Naive thymus-derived CD4-positive, alpha-beta T cell (primary cell): ENCODE results near the gene CCDC192. TPM values are rescaled to one million over a fixed set of nuclear protein-coding genes. Genes with fewer than 3 reads are reported as not detected.

Experiments used
- ATAC-seq: fragments of 150-1000 bp; cut with Tn5 transposase; 2 replicates; pipeline ENCODE4 v1.10.0; 2021; ENCODE audit warnings: mild to moderate bottlenecking, moderate library complexity
- CTCF ChIA-PET: fragments of 350-600 bp; sonication (Branson Sonifier 250); formaldehyde crosslinking; loops from one replicate; lab custom pipeline; 2021; ENCODE audit warnings: antibody characterized with exemption; lab: Charles Lee
- POLR2A ChIA-PET: fragments of 350-600 bp; sonication (Branson Sonifier 250); formaldehyde crosslinking; loops from one replicate; lab custom pipeline; 2021; ENCODE audit warnings: antibody characterized with exemption, inconsistent platforms; lab: Charles Lee
- DNase-seq, 9 donors: peaks; one replicate each; pipeline versions ENCODE4 v3.0.0 to v3.0.0-alpha.2; 2020 to 2022; ENCODE audit warnings: mixed read lengths in 1 of 9
- H3K27ac ChIP-seq: one replicate; pipeline ENCODE4 v1.7.0; 2013; ENCODE audit warnings: mild to moderate bottlenecking, low read depth, low read length, moderate library complexity
- H3K27me3 ChIP-seq, 2 donors: one replicate each; pipeline ENCODE4 v1.7.0; 2013; ENCODE audit warnings: low read length in 2 of 2, mild to moderate bottlenecking in 2 of 2, moderate library complexity in 2 of 2; ENCODE audit not compliant: control insufficient read depth in 2 of 2, insufficient read depth in 2 of 2
- H3K36me3 ChIP-seq, 3 experiments: 1 replicate in 2 of 3; 2 replicates in 1 of 3; pipeline ENCODE4 v1.7.0; 2013; ENCODE audit warnings: low read length in 3 of 3, mild to moderate bottlenecking in 3 of 3, moderate library complexity in 1 of 3; ENCODE audit not compliant: insufficient read depth in 3 of 3, control insufficient read depth in 2 of 3
- H3K4me1 ChIP-seq, 2 donors: one replicate each; pipeline ENCODE4 v1.7.0; 2013; ENCODE audit warnings: low read length in 2 of 2, mild to moderate bottlenecking in 2 of 2, moderate library complexity in 1 of 2; ENCODE audit not compliant: control insufficient read depth in 2 of 2, insufficient read depth in 2 of 2
- H3K4me3 ChIP-seq: 2 replicates; pipeline ENCODE4 v1.7.0; 2013; ENCODE audit warnings: mild to moderate bottlenecking, low read length
- H3K9me3 ChIP-seq, 3 experiments: 1 replicate in 2 of 3; 2 replicates in 1 of 3; pipeline ENCODE4 v1.7.0; 2013; ENCODE audit warnings: low read length in 3 of 3; ENCODE audit not compliant: control insufficient read depth in 2 of 3
- H3K27ac Mint-ChIP-seq, 9 donors: one replicate each; pipeline ENCODE4 v1.8.0; 2020 to 2022; ENCODE audit warnings: mixed read lengths in 9 of 9, mild to moderate bottlenecking in 8 of 9, moderate library complexity in 5 of 9, inconsistent platforms in 2 of 9
- H3K27me3 Mint-ChIP-seq, 5 donors: one replicate each; pipeline ENCODE4 v1.8.0; 2021 to 2022; ENCODE audit warnings: mixed read lengths in 5 of 5, mild to moderate bottlenecking in 1 of 5
- H3K36me3 Mint-ChIP-seq, 5 donors: one replicate each; pipeline ENCODE4 v1.8.0; 2020 to 2022; ENCODE audit warnings: mixed read lengths in 5 of 5, mild to moderate bottlenecking in 3 of 5, inconsistent platforms in 1 of 5
- H3K4me1 Mint-ChIP-seq, 7 donors: one replicate each; pipeline ENCODE4 v1.8.0; 2020 to 2022; ENCODE audit warnings: mixed read lengths in 7 of 7, mild to moderate bottlenecking in 3 of 7, inconsistent platforms in 1 of 7
- H3K4me3 Mint-ChIP-seq, 10 donors: one replicate each; pipeline ENCODE4 v1.8.0; 2020 to 2022; ENCODE audit warnings: mild to moderate bottlenecking in 10 of 10, mixed read lengths in 10 of 10, moderate library complexity in 6 of 10, inconsistent platforms in 2 of 10
- H3K9me3 Mint-ChIP-seq, 11 donors: one replicate each; pipeline ENCODE4 v1.8.0; 2020 to 2022; ENCODE audit warnings: mixed read lengths in 11 of 11, mild to moderate bottlenecking in 4 of 11, inconsistent platforms in 1 of 11, moderate library complexity in 1 of 11
- intact Hi-C, 2 donors: fragments of 100-400 bp; cut with micrococcal nuclease; formaldehyde crosslinking; loops; one replicate each; pipeline ENCODE4 v1.15.1; 2023
- polyA plus RNA-seq, 2 donors: library from polyadenylated mRNA; unstranded; fragments of 300-500 nt; fragmentation: Illumina TruSeq; gene quantifications; one replicate each; pipeline ENCODE4 v1.2.3, GENCODE V29; 2021
- total RNA-seq, 6 experiments: library from RNA in 5 of 6; stranded (reverse) in 5 of 6; gene quantifications; 1 replicate in 5 of 6; 2 replicates in 1 of 6; pipeline ENCODE4 v1.2.3 and lab custom pipeline; 2021 to 2026

CCDC192 gene
- total and polyA plus RNA-seq, 7 experiments from 2014 or later = not detected

DNA sequence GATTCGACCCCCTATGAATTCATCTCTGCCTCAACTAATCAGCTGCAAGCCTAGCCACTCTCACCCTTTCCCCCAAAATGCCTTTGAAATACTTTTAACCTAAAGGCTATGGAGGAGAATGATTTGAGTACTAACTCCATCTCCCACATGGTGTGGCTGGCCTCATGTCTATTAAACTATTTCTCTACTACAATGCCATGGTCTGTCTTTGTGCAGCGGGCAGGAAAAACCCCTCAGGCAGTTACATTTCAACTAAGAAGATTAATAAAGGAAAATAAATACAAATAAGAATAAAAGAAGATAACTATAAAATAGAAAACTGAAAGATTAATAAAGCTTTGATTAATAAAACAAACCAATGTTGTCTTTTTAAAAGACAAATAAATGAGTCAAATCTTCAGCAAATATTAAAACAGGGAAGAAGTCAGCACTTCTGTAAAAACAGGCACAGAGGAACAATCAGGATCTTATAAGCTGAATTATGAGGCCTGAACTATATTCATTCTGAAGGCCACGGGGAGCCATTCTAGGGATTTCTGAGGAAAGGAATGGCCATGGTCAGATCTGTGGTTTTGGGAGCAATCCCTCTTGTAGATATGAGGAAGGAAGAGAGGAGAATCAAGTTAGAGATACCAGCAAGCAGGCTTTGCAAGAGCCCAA, 264.3 kb downstream of the CCDC192 start:
- ChIA-PET POLR2A (no interaction called here), CTCF (no interaction called here)
- Histone ChIP-seq H3K9me3 (no peaks in the 10 kb centered on the region), H3K27ac (no peak overlapping the region), H3K4me1 (no peaks in the 10 kb centered on the region), H3K4me3 (no peak overlapping the region), H3K27me3 (no peaks in the 10 kb centered on the region), H3K36me3 (peaks cover 0 to 5% (median 0%) of the 10 kb centered on the region in 3 experiments)
- ATAC-seq (no peak), DNase-seq (no peak)
- Mint-ChIP-seq H3K27me3 (no peaks in the 10 kb centered on the region), H3K9me3 (peaks cover 0 to 10% (median 5%) of the 10 kb centered on the region in 11 donors), H3K36me3 (peaks cover 2 to 58% (median 51%) of the 10 kb centered on the region in 5 donors), H3K27ac (no peak overlapping the region), H3K4me1 (peaks cover 0 to 5% (median under 1%) of the 10 kb centered on the region in 7 donors), H3K4me3 (no peak overlapping the region)
- intact Hi-C loops = no loop called here

DNA sequence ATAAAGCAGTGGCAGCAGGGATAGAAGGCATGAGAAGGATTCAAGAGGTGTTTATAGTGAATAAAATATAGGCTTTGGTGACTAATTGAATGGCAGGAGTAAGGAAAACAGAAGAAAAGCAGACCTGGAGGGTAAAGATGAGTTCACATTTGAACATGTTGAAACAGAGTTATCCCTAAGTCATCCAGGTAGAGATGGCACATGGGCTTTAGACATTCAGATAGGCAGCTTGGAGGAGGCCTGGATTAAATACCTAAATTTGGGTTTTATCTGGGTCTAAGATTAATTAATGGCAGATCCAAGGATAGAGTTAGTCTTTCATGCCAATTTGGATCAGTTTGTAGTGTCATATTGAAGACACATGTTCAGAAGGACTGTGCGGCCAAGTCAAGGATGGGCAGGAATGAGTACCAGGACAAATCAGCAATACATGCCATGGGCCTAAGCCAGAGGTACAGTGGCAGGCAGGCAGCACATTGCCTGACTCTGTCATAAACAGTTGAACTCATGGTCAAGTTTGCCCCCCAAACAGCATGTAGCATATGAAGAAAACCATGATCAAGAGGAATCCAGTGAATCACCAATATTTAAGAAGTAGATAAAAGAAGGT, 264.9 kb downstream of the CCDC192 start:
- peaks cover 0 to 10% (median 5%) of the 10 kb centered on the region in 11 donors for H3K9me3 Mint-ChIP-seq
- H3K4me1 Mint-ChIP-seq = peaks cover 0 to 5% (median 0%) of the 10 kb centered on the region in 7 donors
- H3K27me3 Mint-ChIP-seq = no peaks in the 10 kb centered on the region
- H3K4me3 ChIP-seq = no peak overlapping the region
- POLR2A ChIA-PET = no interaction called here
- H3K27ac ChIP-seq = no peak overlapping the region
- H3K4me1 ChIP-seq = no peaks in the 10 kb centered on the region
- peaks cover 2 to 59% (median 51%) of the 10 kb centered on the region in 5 donors for H3K36me3 Mint-ChIP-seq
- H3K9me3 ChIP-seq = no peaks in the 10 kb centered on the region
- intact Hi-C loops = no loop called here
- no peak overlapping the region for H3K27ac Mint-ChIP-seq
- CTCF ChIA-PET = no interaction called here
- H3K4me3 Mint-ChIP-seq = no peak overlapping the region
- no peak for ATAC-seq
- no peak for DNase-seq
- no peaks in the 10 kb centered on the region for H3K27me3 ChIP-seq
- peaks cover 0 to 5% (median 0%) of the 10 kb centered on the region in 3 experiments for H3K36me3 ChIP-seq

GRCh38 chr5:127969002-127969401, 265.8 kb downstream of the CCDC192 start:
- Mint-ChIP-seq H3K36me3 (peaks cover 2 to 58% (median 44%) of the 10 kb centered on the region in 5 donors), H3K27ac (no peak overlapping the region), H3K4me3 (no peak overlapping the region), H3K4me1 (peaks cover 0 to 5% (median 0%) of the 10 kb centered on the region in 7 donors), H3K27me3 (no peaks in the 10 kb centered on the region), H3K9me3 (peaks cover 0 to 10% (median 5%) of the 10 kb centered on the region in 11 donors)
- CTCF ChIA-PET = no interaction called here
- no peak overlapping the region for H3K4me3 ChIP-seq
- H3K27me3 ChIP-seq = no peaks in the 10 kb centered on the region
- intact Hi-C loops = no loop called here
- no peaks in the 10 kb centered on the region for H3K9me3 ChIP-seq
- H3K36me3 ChIP-seq = peaks cover 0 to 5% (median 0%) of the 10 kb centered on the region in 3 experiments
- ATAC-seq = no peak
- no peak overlapping the region for H3K27ac ChIP-seq
- POLR2A ChIA-PET = no interaction called here
- no peaks in the 10 kb centered on the region for H3K4me1 ChIP-seq
- no peak for DNase-seq

DNA sequence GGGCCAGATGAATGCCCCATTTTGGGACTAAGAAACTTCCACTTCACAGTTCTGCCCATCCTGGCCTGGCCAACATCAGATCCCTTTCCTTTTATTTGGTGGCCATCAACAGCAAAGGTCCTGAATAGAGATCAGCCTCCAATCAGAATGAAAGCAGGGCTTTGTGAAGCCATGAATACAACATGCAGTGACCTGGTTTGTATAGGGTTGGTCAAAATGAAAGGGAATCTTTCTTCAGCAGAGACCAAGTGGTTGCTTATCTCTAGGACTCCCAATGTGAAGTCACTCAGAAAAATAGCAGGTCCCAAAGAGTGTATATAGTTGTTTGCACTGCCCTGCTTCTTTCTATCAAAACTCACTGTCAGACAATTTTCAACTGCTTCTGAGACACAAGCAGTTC, 266.5 kb downstream of the CCDC192 start:
- Histone ChIP-seq H3K36me3 (peaks cover 0 to 5% (median 0%) of the 10 kb centered on the region in 3 experiments), H3K9me3 (no peaks in the 10 kb centered on the region), H3K27ac (no peak overlapping the region), H3K27me3 (no peaks in the 10 kb centered on the region), H3K4me3 (no peak overlapping the region), H3K4me1 (no peaks in the 10 kb centered on the region)
- DNase-seq (no peak), ATAC-seq (no peak)
- Mint-ChIP-seq H3K4me3 (no peak overlapping the region), H3K27me3 (no peaks in the 10 kb centered on the region), H3K4me1 (peaks cover 0 to 5% (median 0%) of the 10 kb centered on the region in 7 donors), H3K36me3 (peaks cover 2 to 54% (median 42%) of the 10 kb centered on the region in 5 donors), H3K9me3 (peaks cover 0 to 10% (median 5%) of the 10 kb centered on the region in 11 donors), H3K27ac (no peak overlapping the region)
- POLR2A ChIA-PET = no interaction called here
- CTCF ChIA-PET = no interaction called here
- intact Hi-C loops = no loop called here

GRCh38 chr5:127970081-127970480, 266.9 kb downstream of the CCDC192 start:
- H3K4me1 Mint-ChIP-seq = peaks cover 0 to 5% (median 0%) of the 10 kb centered on the region in 7 donors
- H3K4me3 Mint-ChIP-seq = no peak overlapping the region
- ATAC-seq (no peak), DNase-seq (no peak)
- H3K27ac Mint-ChIP-seq = no peak overlapping the region
- ChIA-PET CTCF (no interaction called here), POLR2A (no interaction called here)
- Histone ChIP-seq H3K9me3 (no peaks in the 10 kb centered on the region), H3K4me3 (no peak overlapping the region), H3K27ac (no peak overlapping the region), H3K27me3 (no peaks in the 10 kb centered on the region), H3K36me3 (peaks cover 0 to 5% (median 0%) of the 10 kb centered on the region in 3 experiments), H3K4me1 (no peaks in the 10 kb centered on the region)
- intact Hi-C loops = no loop called here
- H3K36me3 Mint-ChIP-seq = peaks cover 2 to 50% (median 37%) of the 10 kb centered on the region in 5 donors
- H3K9me3 Mint-ChIP-seq = peaks cover 0 to 10% (median 4%) of the 10 kb centered on the region in 11 donors
- H3K27me3 Mint-ChIP-seq = no peaks in the 10 kb centered on the region

GRCh38 chr5:127970854-127971425, 267.7 kb downstream of the CCDC192 start:
- Mint-ChIP-seq H3K36me3 (peaks cover 0 to 46% (median 30%) of the 10 kb centered on the region in 5 donors), H3K4me3 (no peak overlapping the region)

More at GRCh38 chr5:127970854-127971425, 267.7 kb downstream of the CCDC192 start:
- no peaks in the 10 kb centered on the region for H3K9me3 ChIP-seq
- no peaks in the 10 kb centered on the region for H3K4me1 ChIP-seq
- no peak overlapping the region for H3K27ac ChIP-seq
- no peaks in the 10 kb centered on the region for H3K27me3 ChIP-seq
- no peak overlapping the region for H3K4me3 ChIP-seq
- peaks cover 0 to 5% (median 0%) of the 10 kb centered on the region in 3 experiments for H3K36me3 ChIP-seq
- ChIA-PET POLR2A (no interaction called here), CTCF (no interaction called here)
- Mint-ChIP-seq H3K27ac (no peak overlapping the region), H3K27me3 (no peaks in the 10 kb centered on the region), H3K4me1 (peaks cover 0 to 5% (median 0%) of the 10 kb centered on the region in 7 donors), H3K9me3 (peaks cover 0 to 7% (median 2%) of the 10 kb centered on the region in 11 donors)
- no peak for DNase-seq
- no peak for ATAC-seq
- intact Hi-C loops = no loop called here
